B cell (primary cell): Measurements from ENCODE around the gene VWA8. TPM values are rescaled to one million over a fixed set of nuclear protein-coding genes. Genes with fewer than 3 reads are reported as not detected.

Experiments
- ATAC-seq: fragments of 200-7000 bp; cut with Tn5 transposase; one replicate; pipeline ENCODE4 v1.10.0; 2021; ENCODE audit warnings: low read depth, mild to moderate bottlenecking, moderate number of reproducible peaks, moderate library complexity
- CTCF ChIA-PET: fragments of 350-600 bp; sonication (Branson Sonifier 250); formaldehyde crosslinking; loops from one replicate; lab custom pipeline; 2021; ENCODE audit warnings: antibody characterized with exemption, inconsistent platforms; lab: Charles Lee
- POLR2A ChIA-PET: fragments of 350-600 bp; sonication (Branson Sonifier 250); formaldehyde crosslinking; loops from one replicate; lab custom pipeline; 2021; ENCODE audit warnings: antibody characterized with exemption; lab: Charles Lee
- DNase-seq: peaks from one replicate; pipeline ENCODE4 v3.0.0; 2013
- H2AFZ ChIP-seq: 2 replicates; pipeline ENCODE4 v1.6.1; 2012; ENCODE audit warnings: mild to moderate bottlenecking, low read depth, low read length; ENCODE audit not compliant: insufficient read depth, poor library complexity, severe bottlenecking
- H3K27ac ChIP-seq, 2 donors: 1 replicate in 1 of 2; 2 replicates in 1 of 2; pipeline ENCODE4 v1.5.1; 2012 to 2013; ENCODE audit warnings: low read length in 2 of 2, mild to moderate bottlenecking in 2 of 2, moderate library complexity in 1 of 2
- H3K27me3 ChIP-seq, 4 experiments: fragments of 200-600 bp in 1 of 4; sonication (generic) in 1 of 4; replicated peaks in 1 of 4; 1 replicate in 2 of 4; 2 replicates in 2 of 4; pipeline versions ENCODE4 v1.6.1 to v1.7.0; 2013 to 2016; ENCODE audit warnings: low read length in 3 of 4, mild to moderate bottlenecking in 2 of 4, mixed read lengths in 1 of 4, moderate library complexity in 1 of 4; ENCODE audit not compliant: insufficient read depth in 4 of 4, control insufficient read depth in 3 of 4; ENCODE audit errors: control extremely low read depth in 1 of 4
- H3K36me3 ChIP-seq, 2 experiments: replicated peaks in 1 of 2; 1 replicate in 1 of 2; 2 replicates in 1 of 2; pipeline versions ENCODE4 v1.6.1 to v1.7.1; 2013; ENCODE audit warnings: low read length in 1 of 2; ENCODE audit not compliant: insufficient read depth in 2 of 2, control insufficient read depth in 1 of 2; ENCODE audit errors: control extremely low read depth in 1 of 2, extremely low read depth in 1 of 2
- H3K4me1 ChIP-seq, 2 donors: fragments of 200-600 bp in 1 of 2; sonication (generic) in 1 of 2; 1 replicate in 1 of 2; 2 replicates in 1 of 2; pipeline versions ENCODE4 v1.5.1 to v1.6.1; 2013 to 2017; ENCODE audit warnings: low read length in 2 of 2; ENCODE audit not compliant: control insufficient read depth in 2 of 2, insufficient read depth in 2 of 2
- H3K4me2 ChIP-seq: replicated peaks from 2 replicates; pipeline ENCODE3; 2012; ENCODE audit warnings: mild to moderate bottlenecking, low read depth, low read length; ENCODE audit not compliant: poor library complexity, severe bottlenecking
- H3K4me3 ChIP-seq, 5 experiments: fragments of 200-600 bp in 1 of 5; sonication (generic) in 1 of 5; 1 replicate in 3 of 5; 2 replicates in 2 of 5; pipeline versions ENCODE4 v1.5.1 to v1.7.0; 2011 to 2016; ENCODE audit warnings: low read length in 4 of 5, mild to moderate bottlenecking in 4 of 5, low read depth in 2 of 5, control low read depth in 1 of 5, moderate library complexity in 1 of 5; ENCODE audit not compliant: insufficient read depth in 1 of 5; ENCODE audit errors: control extremely low read depth in 1 of 5, extremely low read depth in 1 of 5
- H3K79me2 ChIP-seq: fragments of 200-600 bp; sonication (generic); one replicate; pipeline ENCODE4 v1.6.0; 2016; ENCODE audit warnings: low read length; ENCODE audit not compliant: control insufficient read depth, insufficient read depth
- H3K9ac ChIP-seq: fragments of 200-600 bp; sonication (generic); 2 replicates; pipeline ENCODE4 v1.6.1; 2017; ENCODE audit warnings: mild to moderate bottlenecking, low read length, moderate library complexity
- H3K9me3 ChIP-seq, 3 donors: one replicate each; pipeline versions ENCODE4 v1.6.1 to v1.7.1; 2013; ENCODE audit warnings: low read length in 2 of 3; ENCODE audit not compliant: control insufficient read depth in 2 of 3, insufficient read depth in 1 of 3; ENCODE audit errors: control extremely low read depth in 1 of 3
- H4K20me1 ChIP-seq: 2 replicates; pipeline ENCODE4 v1.6.0; 2012; ENCODE audit warnings: mild to moderate bottlenecking, low read length; ENCODE audit not compliant: insufficient read depth, control insufficient read depth, poor library complexity, severe bottlenecking
- H3K27ac Mint-ChIP-seq: one replicate; pipeline ENCODE4 v1.8.0; 2021; ENCODE audit warnings: mixed read lengths
- H3K27me3 Mint-ChIP-seq: one replicate; pipeline ENCODE4 v1.8.0; 2021; ENCODE audit warnings: mixed read lengths
- H3K4me1 Mint-ChIP-seq: one replicate; pipeline ENCODE4 v1.8.0; 2021; ENCODE audit warnings: mixed read lengths
- H3K4me3 Mint-ChIP-seq: one replicate; pipeline ENCODE4 v1.8.0; 2021; ENCODE audit warnings: mixed read lengths
- H3K9me3 Mint-ChIP-seq: one replicate; pipeline ENCODE4 v1.8.0; 2022; ENCODE audit warnings: mixed read lengths; ENCODE audit not compliant: insufficient read depth
- EZH2 ChIP-seq: IDR thresholded peaks from 2 replicates; pipeline ENCODE4 v1.6.1; 2012; ENCODE audit warnings: borderline replicate concordance, low read depth, mild to moderate bottlenecking, moderate library complexity, low read length; ENCODE audit not compliant: insufficient read depth, poor library complexity, severe bottlenecking
- WGBS: methylation state at CpG from one replicate; pipeline ENCODE4 v1.1.5; 2013; ENCODE audit warnings: missing lambda C conversion rate; ENCODE audit not compliant: insufficient coverage; 5-methylcytosine and 5-hydroxymethylcytosine counted together
- intact Hi-C: fragments of 100-400 bp; cut with micrococcal nuclease; formaldehyde crosslinking; loops from one replicate; pipeline ENCODE4 v1.10.0; 2022
- polyA plus RNA-seq: library from polyadenylated mRNA; depleted of rRNA; stranded (reverse); fragments of >200 nt; gene quantifications from 2 replicates; pipeline ENCODE4 v1.2.3, GENCODE V29; 2012
- total RNA-seq, 2 donors: library from RNA; stranded (reverse); fragments of 120-200 nt in 1 of 2; gene quantifications; 1 replicate in 1 of 2; 2 replicates in 1 of 2; pipeline versions ENCODE4 v1.2.3 to v1.2.4, GENCODE V29; 2013 to 2022
- TF ChIP-seq, protein P1 (sequence below): fragments of 200-600 bp; IDR thresholded peaks from one replicate; pipeline ENCODE4 v1.8.0; 2022; ENCODE audit warnings: antibody characterized with exemption, mild to moderate bottlenecking

Gene VWA8
- total and polyA plus RNA-seq, 2 donors (not counting 1 experiment from before 2014, with no cell fraction given) = 6.0 to 19.7 TPM

DNA sequence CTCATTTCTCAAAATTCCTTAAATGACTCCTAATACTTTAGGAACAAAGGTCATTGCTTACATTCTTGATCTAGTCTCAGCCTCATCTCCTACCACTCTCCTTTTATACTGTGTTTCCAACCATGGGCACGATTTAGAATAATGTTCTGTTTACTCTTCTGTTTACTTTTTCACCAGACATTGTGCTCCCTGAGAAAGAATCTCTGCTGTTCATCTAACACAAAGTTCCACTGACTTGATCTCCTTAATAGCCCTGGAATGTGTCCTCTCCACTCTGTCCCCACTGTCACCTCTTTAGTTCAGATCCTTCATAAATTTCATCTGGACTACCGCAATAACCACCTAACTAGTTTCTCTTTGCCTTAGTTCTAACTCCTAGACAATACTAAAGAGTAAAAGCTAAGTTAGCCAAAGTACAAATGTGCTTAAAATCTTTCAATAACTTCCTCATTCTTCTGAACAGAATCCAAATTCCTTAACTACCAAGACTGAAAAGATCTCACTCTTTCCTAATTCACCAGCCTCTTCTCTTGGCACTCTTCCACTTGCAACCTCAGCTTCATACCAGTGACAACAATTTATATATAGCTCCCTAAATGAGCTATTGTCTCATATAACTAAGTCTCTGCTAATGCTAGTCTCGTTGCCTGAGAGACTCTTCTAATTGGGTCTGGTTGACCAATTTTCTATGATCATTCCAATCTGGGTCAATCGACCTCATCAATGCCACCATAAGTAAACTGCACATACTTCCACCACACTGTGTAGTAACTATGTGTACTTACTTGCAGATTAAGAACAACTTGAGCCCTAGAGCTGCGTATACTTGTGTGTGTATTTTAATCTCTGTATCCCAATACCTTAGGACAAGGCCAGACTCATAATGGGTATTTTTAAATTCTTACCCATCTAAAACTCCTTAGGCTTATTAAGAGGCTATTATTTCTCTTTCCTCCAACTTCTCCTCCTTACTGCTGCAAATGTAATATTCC, 179.9 kb downstream of the VWA8 start:
- DNase-seq (no peak), ATAC-seq (no peak)
- TF ChIP-seq, protein P1, sequence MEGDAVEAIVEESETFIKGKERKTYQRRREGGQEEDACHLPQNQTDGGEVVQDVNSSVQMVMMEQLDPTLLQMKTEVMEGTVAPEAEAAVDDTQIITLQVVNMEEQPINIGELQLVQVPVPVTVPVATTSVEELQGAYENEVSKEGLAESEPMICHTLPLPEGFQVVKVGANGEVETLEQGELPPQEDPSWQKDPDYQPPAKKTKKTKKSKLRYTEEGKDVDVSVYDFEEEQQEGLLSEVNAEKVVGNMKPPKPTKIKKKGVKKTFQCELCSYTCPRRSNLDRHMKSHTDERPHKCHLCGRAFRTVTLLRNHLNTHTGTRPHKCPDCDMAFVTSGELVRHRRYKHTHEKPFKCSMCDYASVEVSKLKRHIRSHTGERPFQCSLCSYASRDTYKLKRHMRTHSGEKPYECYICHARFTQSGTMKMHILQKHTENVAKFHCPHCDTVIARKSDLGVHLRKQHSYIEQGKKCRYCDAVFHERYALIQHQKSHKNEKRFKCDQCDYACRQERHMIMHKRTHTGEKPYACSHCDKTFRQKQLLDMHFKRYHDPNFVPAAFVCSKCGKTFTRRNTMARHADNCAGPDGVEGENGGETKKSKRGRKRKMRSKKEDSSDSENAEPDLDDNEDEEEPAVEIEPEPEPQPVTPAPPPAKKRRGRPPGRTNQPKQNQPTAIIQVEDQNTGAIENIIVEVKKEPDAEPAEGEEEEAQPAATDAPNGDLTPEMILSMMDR = no peak
- TF ChIP-seq EZH2 = no peak
- H3K27ac ChIP-seq = no peak overlapping the region
- CTCF ChIA-PET = no interaction called here
- H4K20me1 ChIP-seq = no peaks in the 10 kb centered on the region
- Mint-ChIP-seq H3K27me3 (no peaks in the 10 kb centered on the region), H3K9me3 (no peaks in the 10 kb centered on the region), H3K4me3 (no peak overlapping the region), H3K27ac (no peak overlapping the region), H3K4me1 (no peaks in the 10 kb centered on the region)
- H3K9ac ChIP-seq = no peak overlapping the region
- no peak overlapping the region for H3K4me2 ChIP-seq
- H3K9me3 ChIP-seq = no peaks in the 10 kb centered on the region
- H3K36me3 ChIP-seq = peaks cover 3 to 4% of the 10 kb centered on the region in 2 experiments
- 100% methylated on average over 2 of the region's 5 CpGs for WGBS
- no peaks in the 10 kb centered on the region for H3K27me3 ChIP-seq
- POLR2A ChIA-PET = no interaction called here
- no peaks in the 10 kb centered on the region for H3K79me2 ChIP-seq
- no peak overlapping the region for H2AFZ ChIP-seq
- intact Hi-C loops = no loop called here
- no peaks in the 10 kb centered on the region for H3K4me1 ChIP-seq
- no peak overlapping the region for H3K4me3 ChIP-seq

DNA sequence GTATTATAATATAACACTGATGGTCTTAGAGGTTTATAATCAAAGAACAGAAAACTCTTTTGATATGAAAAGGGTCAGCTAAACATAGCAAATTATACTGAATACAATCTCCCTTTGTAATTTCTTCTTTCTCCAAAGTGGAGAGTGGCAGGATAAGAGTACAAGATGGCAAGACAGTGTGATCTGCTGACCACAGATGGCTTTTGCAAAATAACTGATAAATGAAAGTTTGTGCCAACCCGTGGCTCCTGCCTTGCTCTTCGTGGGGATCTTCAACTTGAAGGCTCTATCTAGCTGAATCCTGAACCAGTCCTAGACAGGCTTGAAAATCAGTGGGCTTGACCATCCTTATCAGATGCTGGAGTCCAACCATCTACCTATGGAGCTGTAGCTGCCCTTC, 185.7 kb downstream of the VWA8 start:
- no peak overlapping the region for H3K4me3 ChIP-seq
- no peak overlapping the region for H3K4me3 Mint-ChIP-seq
- no peak overlapping the region for H3K9ac ChIP-seq
- H3K36me3 ChIP-seq = peaks cover 3 to 4% of the 10 kb centered on the region in 2 experiments
- H3K4me1 Mint-ChIP-seq = no peaks in the 10 kb centered on the region
- no peaks in the 10 kb centered on the region for H3K4me1 ChIP-seq
- H3K27ac Mint-ChIP-seq = no peak overlapping the region
- no peak for TF ChIP-seq EZH2
- TF ChIP-seq, protein P1 = no peak
- intact Hi-C loops = no loop called here
- ATAC-seq = no peak
- no peak overlapping the region for H3K4me2 ChIP-seq
- no peaks in the 10 kb centered on the region for H3K9me3 Mint-ChIP-seq
- no peaks in the 10 kb centered on the region for H3K27me3 Mint-ChIP-seq
- no peak for DNase-seq
- H2AFZ ChIP-seq = no peak overlapping the region
- WGBS = 94% methylated on average over 2 of the region's 2 CpGs
- POLR2A ChIA-PET = no interaction called here
- no peaks in the 10 kb centered on the region for H4K20me1 ChIP-seq
- CTCF ChIA-PET = no interaction called here
- H3K79me2 ChIP-seq = no peaks in the 10 kb centered on the region
- no peaks in the 10 kb centered on the region for H3K9me3 ChIP-seq
- no peaks in the 10 kb centered on the region for H3K27me3 ChIP-seq
- no peak overlapping the region for H3K27ac ChIP-seq
